ENCODE results near the gene OCEL1.
A peak's percentile ranks its signal among the peaks of the same experiment; 100 is the strongest.

OCEL1 gene

GRCh38 chr19:17256130-17256529, 30.1 kb downstream of the OCEL1 start:
- no peak for DNase-seq (ENCODE audit: low read depth)
- H3K4me3 ChIP-seq (ENCODE audit: low read depth, low read length) = no peak overlapping the region
- no peak for TF ChIP-seq CTCF (IDR thresholded peaks at IDR 0.05; ENCODE audit: low read depth, low read length, missing control alignments)

GRCh38 chr19:17259118-17259780, 33.2 kb downstream of the OCEL1 start:
- DNase-seq (ENCODE audit: low read depth) = no peak
- no peak for TF ChIP-seq CTCF (IDR thresholded peaks at IDR 0.05; ENCODE audit: low read depth, low read length, missing control alignments)
- H3K4me3 ChIP-seq (ENCODE audit: low read depth, low read length) = no peak overlapping the region

GRCh38 chr19:17259934-17260333, 33.9 kb downstream of the OCEL1 start:
- DNase-seq (ENCODE audit: low read depth) = no peak
- TF ChIP-seq CTCF (IDR thresholded peaks at IDR 0.05; ENCODE audit: low read depth, low read length, missing control alignments) = no peak
- no peak overlapping the region for H3K4me3 ChIP-seq (ENCODE audit: low read depth, low read length)

GRCh38 chr19:17260842-17261325, 34.9 kb downstream of the OCEL1 start:
- peak; percentile 99 for TF ChIP-seq CTCF (IDR thresholded peaks at IDR 0.05; ENCODE audit: low read depth, low read length, missing control alignments)
- no peak overlapping the region for H3K4me3 ChIP-seq (ENCODE audit: low read depth, low read length)
- peak; percentile 78 for DNase-seq (ENCODE audit: low read depth)

- no peak overlapping the region for H3K4me3 ChIP-seq (ENCODE audit: low read depth, low read length)
- TF ChIP-seq CTCF (IDR thresholded peaks at IDR 0.05; ENCODE audit: low read depth, low read length, missing control alignments) = no peak
These were observed 36.5 kb downstream of the OCEL1 start for GRCh38 chr19:17262557-17262956.

GRCh38 chr19:17263712-17264640, 38.0 kb downstream of the OCEL1 start:
- no peak overlapping the region for H3K4me3 ChIP-seq (ENCODE audit: low read depth, low read length)
- no peak for DNase-seq (ENCODE audit: low read depth)
- no peak for TF ChIP-seq CTCF (IDR thresholded peaks at IDR 0.05; ENCODE audit: low read depth, low read length, missing control alignments)

More at GRCh38 chr19:17262557-17262956, 36.5 kb downstream of the OCEL1 start:
- no peak for DNase-seq (ENCODE audit: low read depth)

Measured in GM12864 (cell line).